CD4-positive, alpha-beta T cell treated with Interleukin-6 at 100 ng/mL for 8 hours (primary cell): ENCODE results near the gene TPST2.
"Not testable (repeated sequence)": the region's sequence is repeated elsewhere in the genome, so short reads cannot be mapped to it uniquely, and the experiment has no call there.

Experiments used
- DNase-seq: peaks from one replicate; pipeline ENCODE4 v3.0.0-alpha.2; 2020; ENCODE audit warnings: mixed read lengths, low spot score

The TPST2 gene

DNA sequence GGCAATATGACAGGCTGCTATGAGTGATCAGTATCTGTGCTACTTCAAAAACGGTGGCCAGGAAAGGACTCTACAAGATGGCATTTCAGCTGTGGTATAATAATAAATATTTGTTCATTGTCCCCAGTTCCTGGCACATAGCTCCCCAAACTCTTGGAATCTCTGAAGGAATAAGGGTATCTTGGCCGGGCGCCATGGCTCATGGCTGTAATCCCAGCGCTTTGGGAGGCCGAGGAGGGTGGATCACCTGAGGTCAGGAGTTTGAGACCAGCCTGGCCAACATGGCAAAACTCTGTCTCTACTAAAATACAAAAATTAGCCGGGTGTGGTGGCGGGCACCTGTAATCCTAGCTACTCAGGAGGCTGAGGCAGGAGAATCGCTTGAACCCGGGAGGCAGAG is 61.4 kb downstream of the TPST2 start:
- DNase-seq = not testable (repeated sequence)

GRCh38 chr22:26527574-26528465 is 62.1 kb downstream of the TPST2 start:
- DNase-seq = no peak

DNA sequence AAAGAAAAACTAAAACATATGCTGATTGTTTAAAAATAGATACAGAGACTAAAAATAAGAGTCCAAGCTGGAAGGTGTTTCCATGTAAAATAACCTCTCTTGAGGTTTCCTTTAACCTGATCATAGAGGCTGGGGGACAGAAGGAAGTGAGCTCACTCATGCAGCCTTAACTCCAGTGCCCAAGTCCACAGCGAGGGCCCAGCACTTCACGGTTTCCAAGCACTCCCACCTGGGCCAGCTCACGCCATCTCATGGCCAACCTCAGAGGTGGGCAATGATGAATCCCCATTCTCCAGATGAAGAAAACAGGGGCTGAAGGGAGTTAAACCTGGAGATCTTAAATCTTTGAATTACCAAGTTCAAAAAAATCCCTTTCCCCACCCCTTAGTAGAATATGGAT is 62.8 kb downstream of the TPST2 start:
- no peak for DNase-seq

- no peak for DNase-seq
Measured at GRCh38 chr22:26525946-26526564, 63.9 kb downstream of the TPST2 start.

DNA sequence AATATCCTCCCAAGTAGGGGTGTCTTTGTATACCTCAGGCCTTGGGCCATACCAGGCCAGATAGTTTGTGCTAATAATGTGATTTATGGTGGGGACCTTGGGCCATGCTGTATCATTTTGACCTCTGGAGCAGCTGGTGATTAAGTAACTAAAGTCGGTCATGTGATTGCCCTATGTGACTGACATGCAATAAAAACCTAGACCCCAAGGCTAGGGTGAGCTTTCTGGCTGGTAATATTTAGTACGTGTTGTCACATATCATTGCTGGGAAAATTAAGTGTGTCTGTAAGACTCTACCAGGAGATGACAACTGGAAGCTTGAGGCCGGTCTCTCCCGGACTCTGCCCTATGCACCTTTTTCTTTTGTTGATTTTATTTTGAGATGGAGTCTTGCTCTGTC is 65.1 kb downstream of the TPST2 start:
- DNase-seq = no peak

GRCh38 chr22:26522592-26522991 is 67.3 kb downstream of the TPST2 start:
- no peak for DNase-seq

DNA sequence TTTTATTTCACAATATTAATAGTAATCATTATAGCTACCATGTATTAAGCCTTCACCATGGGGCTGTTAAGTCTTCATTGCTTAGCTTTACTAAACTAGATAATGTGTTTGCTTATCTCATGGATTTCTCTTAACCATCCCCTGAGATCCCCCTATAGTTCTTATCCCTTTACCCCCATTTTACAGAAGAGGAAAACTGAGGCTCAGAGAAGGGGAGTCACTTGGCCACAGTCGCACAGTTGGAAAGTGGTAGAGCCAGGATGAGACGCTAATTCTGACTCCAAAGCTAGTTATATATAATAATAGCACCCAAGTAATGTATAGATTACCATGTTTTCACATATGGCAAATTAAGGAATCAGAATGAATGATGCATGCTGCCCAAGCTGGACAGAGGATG is 67.9 kb downstream of the TPST2 start:
- no peak for DNase-seq

DNA sequence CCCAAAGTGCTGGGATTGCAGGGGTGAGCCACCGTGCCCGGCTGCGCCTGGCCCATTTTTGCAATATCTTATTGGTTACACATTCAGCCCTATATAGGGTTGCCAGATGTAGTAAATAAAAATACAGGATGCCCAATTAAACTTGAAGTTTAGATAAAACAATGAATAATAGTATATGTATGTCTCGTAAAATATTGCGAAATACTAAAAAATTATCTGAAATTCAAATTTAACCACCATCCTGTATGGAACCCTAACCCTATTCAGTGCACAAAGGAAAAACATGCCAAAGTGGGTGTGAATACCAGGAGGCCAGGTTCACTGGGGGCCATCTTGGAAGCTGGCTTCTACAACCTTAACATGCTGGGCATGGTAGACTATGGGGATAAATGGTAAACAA is 72.5 kb downstream of the TPST2 start:
- no peak for DNase-seq

GRCh38 chr22:26516503-26516902 is 73.4 kb downstream of the TPST2 start:
- DNase-seq = no peak

- DNase-seq = no peak
Measured at GRCh38 chr22:26515931-26516330, 74.0 kb downstream of the TPST2 start.

DNA sequence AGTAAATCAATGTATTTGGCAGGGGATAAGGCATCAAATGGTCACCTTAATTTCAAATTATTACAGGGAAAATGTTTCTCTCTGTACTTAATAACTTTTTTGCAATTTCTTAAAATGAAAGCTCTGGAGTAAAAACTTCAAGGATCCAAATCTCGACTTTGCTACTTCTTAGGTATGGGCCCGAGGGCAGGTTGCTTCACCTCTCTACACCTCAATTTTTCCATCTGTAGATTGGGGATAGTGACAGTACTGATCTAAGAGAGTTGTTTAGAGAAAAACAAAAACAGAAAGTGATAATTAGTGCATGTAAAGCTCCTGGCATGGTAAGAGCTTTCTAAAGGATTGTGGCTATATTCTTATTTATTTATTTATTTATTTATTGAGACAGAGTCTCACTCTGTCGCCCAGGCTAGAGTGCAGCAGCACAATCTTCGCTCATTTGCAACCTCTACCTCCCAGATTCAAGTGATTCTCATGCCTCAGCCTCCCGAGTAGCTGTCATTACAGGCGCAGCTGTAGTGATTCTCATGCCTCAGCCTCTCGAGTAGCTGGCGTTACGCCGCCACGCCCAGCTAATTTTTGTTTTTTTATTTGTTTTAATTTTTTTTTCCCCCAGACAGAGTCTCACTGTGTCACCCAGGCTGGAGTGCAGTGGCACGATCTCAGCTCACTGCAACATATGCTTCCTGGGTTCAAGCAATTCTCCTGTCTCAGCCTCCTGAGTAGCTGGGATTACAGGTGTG is 75.3 kb downstream of the TPST2 start:
- no peak for DNase-seq

DNA sequence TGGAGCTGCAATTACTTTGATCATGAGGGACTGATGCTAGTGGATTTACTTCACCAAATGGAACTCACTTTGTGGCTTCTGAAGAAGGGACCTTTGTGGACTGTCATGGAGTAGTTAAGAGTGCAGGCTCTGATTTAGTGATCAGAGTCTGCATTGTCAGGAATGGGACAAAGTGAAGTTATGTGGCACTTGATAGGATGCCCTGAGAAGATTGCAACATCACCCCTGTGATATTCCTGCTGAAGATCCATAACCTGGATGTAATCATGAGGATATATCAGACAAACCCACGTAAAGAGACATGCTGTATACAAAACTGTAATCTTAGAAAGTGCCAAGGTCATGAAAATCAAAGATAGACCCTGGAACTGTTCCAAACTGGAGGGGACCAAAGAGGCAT is 76.1 kb downstream of the TPST2 start:
- no peak for DNase-seq

- DNase-seq = peak; percentile 85
Measured at GRCh38 chr22:26512149-26512793, 77.7 kb downstream of the TPST2 start, which contains the start of gene TFIP11. Gene TFIP11 (minus strand): TSS chr22:26512473. CDS start chr22:26510272, 2,201 bp downstream.

GRCh38 chr22:26508148-26508547 is 81.8 kb downstream of the TPST2 start:
- no peak for DNase-seq

- no peak for DNase-seq
Measured at GRCh38 chr22:26503758-26504157, 86.2 kb downstream of the TPST2 start.

DNA sequence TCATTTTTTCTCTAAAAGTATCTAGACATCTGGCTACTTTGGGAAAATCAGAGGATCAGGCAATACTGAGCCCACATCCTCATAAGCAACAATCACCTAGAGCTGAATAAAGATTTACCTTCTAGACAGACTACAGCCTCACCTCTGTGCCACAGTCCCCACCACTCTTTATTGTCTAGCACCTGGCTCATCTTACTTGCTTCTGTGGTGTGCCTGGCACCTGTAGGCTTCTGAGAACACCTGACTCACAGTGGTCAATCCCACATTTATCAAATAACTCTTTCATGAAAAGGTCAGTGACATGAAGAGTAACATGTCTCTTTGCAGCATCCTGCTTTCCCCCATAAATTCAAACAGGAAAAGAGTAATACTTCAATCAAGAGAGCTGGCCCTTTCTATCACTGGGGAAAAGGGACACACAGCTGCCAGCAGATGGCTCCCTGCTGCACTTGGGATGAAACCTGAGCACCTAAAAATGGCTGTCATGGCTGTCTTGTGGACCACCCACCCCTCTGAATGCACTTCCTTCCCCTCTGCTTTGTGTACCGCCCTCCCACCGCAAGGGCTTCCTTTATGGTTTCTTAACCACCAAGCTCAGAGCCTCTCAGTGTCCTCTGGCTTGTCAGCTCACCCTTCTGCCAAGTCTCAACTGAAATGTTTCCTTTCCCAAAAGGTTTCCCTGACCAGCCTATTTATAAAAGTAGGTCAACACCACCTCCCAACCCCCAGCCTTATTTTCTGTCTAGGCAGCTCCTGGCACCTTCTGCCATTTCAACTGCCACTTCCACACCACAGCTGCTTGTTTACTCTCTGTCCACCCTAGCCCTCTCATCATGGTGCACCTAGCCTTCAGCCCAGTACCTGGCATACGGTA is 87.0 kb downstream of the TPST2 start:
- peak; percentile 71 for DNase-seq

GRCh38 chr22:26501996-26502395 is 87.9 kb downstream of the TPST2 start:
- DNase-seq = no peak

GRCh38 chr22:26499188-26499703 is 90.7 kb downstream of the TPST2 start:
- no peak for DNase-seq

- no peak for DNase-seq
Measured at GRCh38 chr22:26496456-26496855, 93.5 kb downstream of the TPST2 start.

DNA sequence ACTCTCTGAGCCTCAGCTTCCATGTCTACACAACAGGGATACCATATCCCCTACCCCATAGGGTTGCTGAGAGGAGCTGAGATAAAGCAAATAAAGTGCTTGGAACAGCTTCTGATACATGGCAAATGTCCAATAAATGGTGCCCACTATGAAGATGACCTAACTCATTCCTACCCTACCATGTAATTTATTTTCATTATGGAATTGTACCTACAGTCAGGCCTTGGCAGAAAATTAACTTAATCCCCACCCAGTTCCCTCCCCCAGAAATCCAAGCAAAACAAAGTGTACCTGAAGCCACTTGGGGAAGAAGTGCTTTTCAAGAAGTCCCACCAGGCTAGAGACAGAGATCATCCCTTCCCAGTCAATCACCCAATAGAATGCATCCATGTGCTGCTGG is 95.4 kb downstream of the TPST2 start:
- DNase-seq = no peak

GRCh38 chr22:26492220-26492619 is 97.7 kb downstream of the TPST2 start:
- no peak for DNase-seq
